Measurements from ENCODE around the gene CITED1. TPM values are rescaled to one million over a fixed set of nuclear protein-coding genes. Genes with fewer than 3 reads are reported as not detected.

The CITED1 gene
- total RNA-seq, 1 donor from 2014 or later: 1.1 TPM

DNA sequence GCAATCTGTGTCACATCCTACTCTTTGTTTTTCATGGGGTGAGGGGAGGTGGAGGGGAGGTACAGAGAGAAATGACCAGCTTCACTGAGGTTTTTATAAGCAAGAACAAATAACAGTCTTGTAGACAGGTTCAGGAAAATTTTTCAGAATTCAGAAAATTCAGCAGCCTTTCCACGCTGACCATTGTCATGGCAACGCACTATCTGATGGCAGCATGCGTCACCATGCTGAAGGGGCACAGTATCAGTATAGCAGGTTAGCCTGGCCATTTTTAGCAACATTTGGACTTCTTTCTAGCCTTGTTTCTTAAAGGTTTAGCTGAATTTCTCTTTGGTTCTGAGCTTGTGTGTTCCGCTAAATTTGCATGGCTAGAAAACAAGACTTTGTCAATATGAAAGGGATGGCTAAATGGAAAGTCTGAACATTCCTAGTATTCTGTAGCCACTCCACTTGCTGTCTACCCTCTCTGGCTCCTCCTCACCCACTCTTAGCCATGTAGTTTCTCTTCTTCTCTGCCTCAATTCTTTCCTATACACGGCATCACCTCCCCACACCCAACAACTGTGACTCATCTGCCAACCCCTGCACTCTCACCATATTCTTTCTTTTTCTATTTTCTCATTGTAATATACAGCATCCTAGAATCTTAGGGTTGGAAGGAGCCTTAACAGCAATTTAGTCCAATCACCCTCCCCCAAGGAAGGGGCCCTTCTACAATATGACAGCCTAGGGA, 42.7 kb upstream of the CITED1 start:
- peaks cover 3% of the 10 kb centered on the region for H3K36me3 Mint-ChIP-seq (ENCODE audit: unreplicated experiment)
- no peak overlapping the region for H3K4me3 Mint-ChIP-seq (ENCODE audit: unreplicated experiment)
- no peak overlapping the region for H3K27ac Mint-ChIP-seq (ENCODE audit: unreplicated experiment)
- no peaks in the 10 kb centered on the region for H3K9me3 Mint-ChIP-seq (ENCODE audit: unreplicated experiment)
- DNase-seq (ENCODE audit: extremely low spot score, unreplicated experiment): no peak
- peaks cover 3% of the 10 kb centered on the region for H3K4me1 Mint-ChIP-seq (ENCODE audit: unreplicated experiment)
- H3K27me3 Mint-ChIP-seq (ENCODE audit: unreplicated experiment): no peaks in the 10 kb centered on the region
- TF ChIP-seq, protein P1, sequence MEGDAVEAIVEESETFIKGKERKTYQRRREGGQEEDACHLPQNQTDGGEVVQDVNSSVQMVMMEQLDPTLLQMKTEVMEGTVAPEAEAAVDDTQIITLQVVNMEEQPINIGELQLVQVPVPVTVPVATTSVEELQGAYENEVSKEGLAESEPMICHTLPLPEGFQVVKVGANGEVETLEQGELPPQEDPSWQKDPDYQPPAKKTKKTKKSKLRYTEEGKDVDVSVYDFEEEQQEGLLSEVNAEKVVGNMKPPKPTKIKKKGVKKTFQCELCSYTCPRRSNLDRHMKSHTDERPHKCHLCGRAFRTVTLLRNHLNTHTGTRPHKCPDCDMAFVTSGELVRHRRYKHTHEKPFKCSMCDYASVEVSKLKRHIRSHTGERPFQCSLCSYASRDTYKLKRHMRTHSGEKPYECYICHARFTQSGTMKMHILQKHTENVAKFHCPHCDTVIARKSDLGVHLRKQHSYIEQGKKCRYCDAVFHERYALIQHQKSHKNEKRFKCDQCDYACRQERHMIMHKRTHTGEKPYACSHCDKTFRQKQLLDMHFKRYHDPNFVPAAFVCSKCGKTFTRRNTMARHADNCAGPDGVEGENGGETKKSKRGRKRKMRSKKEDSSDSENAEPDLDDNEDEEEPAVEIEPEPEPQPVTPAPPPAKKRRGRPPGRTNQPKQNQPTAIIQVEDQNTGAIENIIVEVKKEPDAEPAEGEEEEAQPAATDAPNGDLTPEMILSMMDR (IDR thresholded peaks at IDR 0.05): no peak

DNA sequence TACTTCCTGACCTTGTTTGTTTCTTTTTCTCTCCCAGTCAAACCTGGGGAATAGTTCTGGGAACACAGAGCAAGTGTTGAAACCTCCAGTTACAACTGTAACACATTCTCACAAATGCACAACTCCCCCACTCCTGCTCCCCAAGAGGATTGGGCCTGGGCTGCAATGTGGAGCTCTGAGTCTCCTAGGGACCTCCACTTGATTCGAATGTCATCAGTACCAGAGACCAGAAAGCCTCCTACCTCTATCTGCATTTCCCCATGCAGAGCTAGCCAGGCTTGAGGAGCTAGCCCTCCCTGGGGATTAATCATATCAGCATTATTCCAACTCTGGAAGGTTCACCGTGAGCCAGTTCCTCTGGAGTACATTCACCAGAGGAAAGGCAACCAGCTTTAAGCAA, 41.7 kb upstream of the CITED1 start:
- Mint-ChIP-seq H3K4me1 (ENCODE audit: unreplicated experiment) (peaks cover 3% of the 10 kb centered on the region), H3K9me3 (ENCODE audit: unreplicated experiment) (no peaks in the 10 kb centered on the region), H3K4me3 (ENCODE audit: unreplicated experiment) (no peak overlapping the region)

DNA sequence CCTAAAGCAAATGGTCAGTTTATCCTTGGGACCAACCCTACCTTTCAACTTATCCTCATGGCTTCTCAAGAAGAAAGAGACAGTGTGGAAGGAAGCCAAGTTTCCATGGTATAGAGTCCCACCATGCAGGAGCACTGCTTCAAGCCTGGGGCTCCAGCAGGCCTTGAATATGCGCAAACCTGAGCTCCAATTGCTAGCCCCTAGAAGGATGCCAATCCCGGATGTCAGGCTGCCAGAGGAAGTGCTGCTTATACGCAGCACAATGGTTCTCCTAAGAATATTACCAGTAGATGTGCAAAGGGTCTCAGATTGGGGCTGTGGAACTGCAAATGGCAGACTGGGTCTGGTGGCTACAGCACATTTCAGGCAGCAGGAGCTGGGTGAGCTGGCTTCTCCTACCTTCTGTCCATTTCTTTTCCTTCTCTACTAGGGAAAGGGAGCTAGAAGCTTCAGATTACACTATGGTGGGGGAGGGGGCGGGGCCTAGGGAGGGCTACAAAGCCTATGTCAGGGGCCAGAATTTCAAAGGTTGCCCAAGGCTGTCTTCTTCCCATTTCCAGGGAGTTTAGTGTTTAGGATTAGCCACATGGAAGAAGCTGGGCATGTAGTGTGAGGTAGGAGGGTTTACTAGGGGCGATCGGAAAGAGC, 40.7 kb upstream of the CITED1 start:
- peaks cover 3% of the 10 kb centered on the region for H3K36me3 Mint-ChIP-seq (ENCODE audit: unreplicated experiment)
- TF ChIP-seq, protein P1 (IDR thresholded peaks at IDR 0.05): no peak

More for the DNA sequence above, 41.7 kb upstream of the CITED1 start:
- no peaks in the 10 kb centered on the region for H3K27me3 Mint-ChIP-seq (ENCODE audit: unreplicated experiment)
- TF ChIP-seq, protein P1 (IDR thresholded peaks at IDR 0.05): no peak
- H3K36me3 Mint-ChIP-seq (ENCODE audit: unreplicated experiment): peaks cover 3% of the 10 kb centered on the region
- H3K27ac Mint-ChIP-seq (ENCODE audit: unreplicated experiment): no peak overlapping the region
- DNase-seq (ENCODE audit: extremely low spot score, unreplicated experiment): no peak

DNA sequence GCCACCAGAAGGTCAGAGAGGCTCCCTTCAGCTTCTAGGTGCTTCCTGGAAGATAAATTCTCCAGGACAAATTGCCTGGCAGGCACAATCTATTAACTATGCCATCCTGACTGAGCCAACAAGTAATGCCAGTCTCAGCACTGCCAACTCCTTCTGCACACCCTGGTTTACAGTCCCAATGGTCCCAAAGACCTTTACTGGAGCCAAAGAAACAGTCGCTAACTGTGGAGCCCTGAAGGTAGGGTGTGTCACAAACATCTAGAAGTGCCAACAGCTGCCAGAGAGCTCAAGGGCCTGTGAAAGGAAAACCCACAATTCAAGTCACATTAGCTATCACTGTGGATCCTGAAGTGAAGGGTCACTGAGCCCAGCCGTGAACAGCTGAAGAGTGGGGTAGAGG, 34.9 kb upstream of the CITED1 start:
- Mint-ChIP-seq H3K27ac (ENCODE audit: unreplicated experiment) (no peak overlapping the region), H3K27me3 (ENCODE audit: unreplicated experiment) (no peaks in the 10 kb centered on the region)

More for the DNA sequence above, 40.7 kb upstream of the CITED1 start:
- H3K4me1 Mint-ChIP-seq (ENCODE audit: unreplicated experiment): no peaks in the 10 kb centered on the region
- H3K9me3 Mint-ChIP-seq (ENCODE audit: unreplicated experiment): no peaks in the 10 kb centered on the region
- no peak for DNase-seq (ENCODE audit: extremely low spot score, unreplicated experiment)
- no peaks in the 10 kb centered on the region for H3K27me3 Mint-ChIP-seq (ENCODE audit: unreplicated experiment)
- H3K27ac Mint-ChIP-seq (ENCODE audit: unreplicated experiment): no peak overlapping the region
- no peak overlapping the region for H3K4me3 Mint-ChIP-seq (ENCODE audit: unreplicated experiment)

DNA sequence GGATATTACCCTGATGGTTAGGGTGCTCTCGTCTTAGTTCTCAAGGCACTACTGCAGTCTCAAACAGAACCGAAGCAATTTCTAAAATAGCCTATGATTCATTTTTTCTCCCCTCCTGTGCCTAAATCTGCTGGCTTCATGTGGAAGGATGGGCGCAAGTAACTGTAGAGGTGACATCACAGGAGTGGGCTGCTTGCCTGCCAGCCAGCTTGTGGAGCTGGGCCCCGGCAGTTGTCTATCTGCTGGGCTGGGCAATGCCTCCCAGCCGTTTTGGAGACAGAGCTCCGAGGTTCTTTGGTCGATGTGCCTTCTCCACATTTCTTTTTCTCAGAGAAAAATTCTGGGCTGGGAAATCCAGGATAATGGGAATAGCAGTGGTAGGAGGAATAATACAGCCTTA, 34.3 kb upstream of the CITED1 start:
- Mint-ChIP-seq H3K4me3 (ENCODE audit: unreplicated experiment) (no peak overlapping the region), H3K9me3 (ENCODE audit: unreplicated experiment) (no peaks in the 10 kb centered on the region), H3K27ac (ENCODE audit: unreplicated experiment) (no peak overlapping the region), H3K27me3 (ENCODE audit: unreplicated experiment) (no peaks in the 10 kb centered on the region), H3K4me1 (ENCODE audit: unreplicated experiment) (no peaks in the 10 kb centered on the region), H3K36me3 (ENCODE audit: unreplicated experiment) (peaks cover 3% of the 10 kb centered on the region)
- DNase-seq (ENCODE audit: extremely low spot score, unreplicated experiment): no peak
- TF ChIP-seq, protein P1 (IDR thresholded peaks at IDR 0.05): no peak

More for the DNA sequence above, 34.9 kb upstream of the CITED1 start:
- Mint-ChIP-seq H3K36me3 (ENCODE audit: unreplicated experiment) (peaks cover 3% of the 10 kb centered on the region), H3K4me1 (ENCODE audit: unreplicated experiment) (no peaks in the 10 kb centered on the region), H3K9me3 (ENCODE audit: unreplicated experiment) (no peaks in the 10 kb centered on the region), H3K4me3 (ENCODE audit: unreplicated experiment) (no peak overlapping the region)
- TF ChIP-seq, protein P1 (IDR thresholded peaks at IDR 0.05): no peak
- DNase-seq (ENCODE audit: extremely low spot score, unreplicated experiment): no peak

Measured in osteocyte (in vitro differentiated cells).